HG03060 (cell line): Measurements from ENCODE around the gene INIP.
"Not testable (repeated sequence)": the region's sequence is repeated elsewhere in the genome, so short reads cannot be mapped to it uniquely, and the experiment has no call there.

Experiments used
- ATAC-seq: cut with Tn5 transposase; IDR thresholded peaks from one replicate; pipeline ENCODE4 v1.9.1; 2021; ENCODE audit warnings: low read depth, moderate number of reproducible peaks; ENCODE audit not compliant: unreplicated experiment

INIP gene

DNA sequence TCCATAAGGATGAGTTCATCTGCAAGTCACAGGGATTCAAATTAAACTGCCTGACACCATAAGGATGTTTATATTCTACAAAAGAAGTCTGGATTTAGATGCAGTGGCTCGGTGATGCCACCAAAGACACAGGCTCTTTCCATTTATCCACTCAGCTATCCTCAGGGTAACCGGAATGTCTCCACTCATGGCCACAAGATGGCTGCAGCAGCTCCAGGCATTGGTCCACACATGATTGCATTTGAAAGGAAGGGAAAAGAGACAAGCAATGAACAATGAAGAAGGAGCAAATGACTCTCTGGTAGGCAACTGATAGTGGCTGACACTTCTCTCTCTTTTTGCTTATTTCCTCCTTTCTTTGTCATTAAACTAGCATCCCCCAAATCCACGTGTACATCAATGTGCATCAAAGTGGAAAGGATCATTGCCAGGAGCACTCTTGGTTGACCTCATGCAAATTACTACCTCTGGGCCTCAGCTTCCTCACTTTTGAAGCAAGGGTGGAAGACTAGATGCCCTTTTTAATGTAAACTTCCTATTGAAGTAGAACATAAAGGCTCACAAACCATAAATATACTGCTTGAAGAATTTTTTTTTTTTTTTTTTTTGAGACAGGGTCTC, 25.4 kb upstream of the INIP start:
- no peak for ATAC-seq

GRCh38 chr9:112734892-112735291, 17.0 kb upstream of the INIP start:
- no peak for ATAC-seq

DNA sequence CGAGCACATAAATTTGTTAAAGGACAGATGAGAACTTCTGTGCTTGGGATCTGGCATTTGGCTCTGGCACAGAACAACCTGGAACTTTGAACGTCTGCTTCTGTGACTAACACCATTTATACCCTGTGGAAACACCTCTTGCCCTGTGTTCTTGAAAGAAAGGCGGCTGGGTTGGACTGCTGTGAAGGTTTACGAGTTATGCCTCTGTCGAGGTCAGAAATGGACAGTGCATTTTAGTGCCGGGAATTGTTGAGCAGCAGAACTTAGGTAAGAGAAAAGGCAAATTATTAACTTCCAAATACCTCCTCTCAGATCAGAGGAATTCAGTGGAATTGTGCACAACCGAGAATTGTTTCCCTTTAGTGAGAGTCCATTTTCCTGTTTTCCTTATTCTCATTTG, 14.1 kb upstream of the INIP start:
- no peak for ATAC-seq

DNA sequence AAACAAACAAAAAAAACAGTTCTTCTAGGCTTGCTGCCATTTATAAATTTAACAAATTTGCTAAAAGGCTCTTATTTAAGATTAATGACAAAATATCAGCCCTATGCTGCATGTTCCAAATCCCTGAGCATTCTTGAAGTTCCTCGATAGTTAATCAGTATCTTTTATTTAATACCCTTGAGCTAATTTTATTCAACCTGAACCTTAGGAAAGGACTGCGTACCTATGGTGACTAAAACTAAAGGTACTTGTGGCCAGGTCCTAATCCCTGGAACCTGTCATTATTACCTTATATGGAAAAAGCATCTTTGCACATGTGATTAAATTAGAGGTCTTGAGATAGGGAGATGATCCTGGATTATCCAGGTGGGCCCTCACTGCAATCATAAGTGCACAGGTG, 10.5 kb upstream of the INIP start:
- no peak for ATAC-seq

DNA sequence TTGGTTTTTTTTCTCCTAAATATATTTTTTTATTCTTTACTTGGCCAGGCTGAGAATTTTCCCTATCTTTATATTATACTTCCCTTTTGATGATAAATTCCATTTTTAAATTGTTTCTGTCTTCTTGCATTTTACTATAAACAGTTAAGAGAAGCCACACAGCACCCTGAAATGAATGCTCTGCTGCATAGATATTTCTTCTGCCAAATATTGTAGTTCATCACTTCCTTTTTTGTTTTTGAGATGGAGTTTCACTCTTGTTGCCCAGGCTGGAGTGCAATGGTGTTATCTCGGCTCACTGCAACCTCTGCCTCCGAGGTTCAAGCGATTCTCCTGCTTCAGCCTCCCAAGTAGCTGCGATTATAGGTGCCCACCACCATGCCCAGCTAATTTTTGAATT, 8.5 kb upstream of the INIP start:
- no peak for ATAC-seq

GRCh38 chr9:112725961-112726360, 8.0 kb upstream of the INIP start:
- no peak for ATAC-seq

DNA sequence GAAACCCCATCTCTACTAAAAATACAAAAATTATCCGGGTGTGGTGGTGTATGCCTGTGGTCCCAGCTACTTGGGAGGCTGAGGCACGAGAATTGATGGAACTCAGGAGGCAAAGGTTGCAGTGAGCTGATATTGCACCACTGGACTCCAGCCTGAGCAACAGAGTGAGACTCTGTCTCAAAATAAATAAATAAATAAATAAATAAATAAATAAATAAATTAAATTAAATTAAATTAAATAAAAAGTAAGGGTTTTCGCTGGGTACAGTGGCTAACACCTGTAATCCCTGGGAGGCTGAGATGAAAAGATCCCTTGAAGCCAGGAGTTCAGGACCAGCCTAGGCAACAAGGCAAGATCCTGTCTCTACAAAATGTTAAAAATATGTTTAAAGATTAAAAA, 4.8 kb upstream of the INIP start:
- not testable (repeated sequence) for ATAC-seq

- no peak for ATAC-seq
Measured at GRCh38 chr9:112720113-112720780, 2.3 kb upstream of the INIP start.

- ATAC-seq = no peak
Measured at GRCh38 chr9:112719696-112720095, 1.8 kb upstream of the INIP start.

- ATAC-seq = no peak
Measured at GRCh38 chr9:112719241-112719691, 1.3 kb upstream of the INIP start.

- ATAC-seq = no peak
Measured at GRCh38 chr9:112712678-112713077, 5.2 kb downstream of the INIP start.

DNA sequence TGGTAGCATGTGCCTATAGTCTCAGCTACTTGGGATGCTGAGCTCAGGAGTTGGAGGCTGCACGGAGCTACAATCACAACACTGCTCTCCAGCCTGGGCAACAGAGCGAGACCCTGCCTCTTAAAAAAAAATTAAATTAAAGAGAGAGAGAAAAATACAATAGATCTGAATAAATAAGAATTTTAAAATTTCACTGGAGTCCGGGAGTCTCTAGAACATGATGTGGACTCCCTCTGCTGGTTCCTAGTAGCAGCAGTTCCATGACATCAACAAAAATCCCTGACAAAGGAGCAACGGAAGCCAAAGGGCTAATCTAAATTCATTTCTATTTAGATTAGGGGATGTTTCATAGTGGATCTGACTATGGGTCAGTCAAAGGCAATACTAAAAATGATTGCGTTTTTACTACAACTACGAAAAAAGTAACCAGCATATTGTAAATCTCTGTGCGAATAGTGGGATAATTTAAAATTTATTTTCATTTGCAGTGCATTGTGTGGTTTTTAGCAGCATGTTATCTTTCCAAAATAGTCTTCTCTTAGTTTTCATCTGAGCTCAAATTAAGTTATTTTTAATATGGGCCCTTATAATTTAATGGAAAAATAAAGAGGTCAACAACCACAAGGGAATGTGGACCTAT, 6.7 kb downstream of the INIP start:
- ATAC-seq = no peak

DNA sequence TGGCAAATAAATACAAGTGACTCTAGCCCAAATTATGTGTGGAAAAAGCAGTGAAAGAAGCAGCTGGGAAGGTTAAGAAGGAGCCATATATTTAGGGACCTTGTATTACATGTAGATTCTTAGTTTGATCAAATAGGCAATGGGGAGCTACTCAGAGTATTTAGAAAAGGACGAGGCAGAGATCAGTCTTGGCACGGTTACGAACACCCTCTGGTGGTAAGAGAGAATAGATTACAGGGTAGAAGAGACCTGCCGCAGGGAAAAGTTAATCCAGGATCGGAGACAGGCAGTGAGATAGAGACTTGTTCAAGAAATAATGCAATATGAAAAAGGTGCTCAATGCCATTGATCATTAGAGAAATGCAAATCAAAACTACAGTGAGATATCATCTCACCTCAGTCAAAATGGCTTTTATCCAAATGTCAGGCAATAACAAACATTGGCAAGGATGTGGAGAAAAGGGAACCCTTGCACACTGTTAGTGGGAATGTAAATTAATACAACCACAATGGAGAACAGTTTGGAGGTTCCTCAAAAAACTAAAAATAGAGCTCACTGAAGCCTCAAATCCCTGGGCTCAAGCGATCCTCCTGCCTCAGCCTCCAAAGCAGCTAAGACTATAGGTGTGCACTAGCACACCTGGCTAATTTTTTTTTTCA, 12.0 kb downstream of the INIP start:
- no peak for ATAC-seq

- ATAC-seq = no peak
Measured at GRCh38 chr9:112703304-112703703, 14.6 kb downstream of the INIP start.

- ATAC-seq = no peak
Measured at GRCh38 chr9:112700085-112700484, 17.8 kb downstream of the INIP start.

DNA sequence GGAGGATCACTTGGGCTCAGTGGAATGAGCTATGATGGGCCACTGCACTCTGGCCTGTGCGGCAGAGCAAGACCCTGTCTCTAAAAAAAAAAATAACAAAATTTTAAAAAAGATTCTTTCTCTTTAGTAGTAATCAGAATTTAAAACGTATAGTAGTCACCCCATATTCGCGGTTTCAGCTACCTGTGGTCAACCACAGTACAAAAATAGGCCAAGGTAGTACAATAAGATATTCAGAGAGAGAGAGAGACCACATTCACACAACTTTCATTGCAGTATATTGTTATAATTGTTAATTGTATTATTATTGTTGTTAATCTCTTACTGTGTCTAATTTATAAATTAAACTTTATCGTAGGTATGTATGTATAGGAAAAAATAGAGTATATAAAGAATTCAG, 18.7 kb downstream of the INIP start:
- ATAC-seq = peak; percentile 81

GRCh38 chr9:112696461-112696860, 21.5 kb downstream of the INIP start:
- no peak for ATAC-seq

- ATAC-seq = no peak
Measured at GRCh38 chr9:112694706-112695555, 23.0 kb downstream of the INIP start.

- no peak for ATAC-seq
Measured at GRCh38 chr9:112689161-112689740, 28.7 kb downstream of the INIP start.

DNA sequence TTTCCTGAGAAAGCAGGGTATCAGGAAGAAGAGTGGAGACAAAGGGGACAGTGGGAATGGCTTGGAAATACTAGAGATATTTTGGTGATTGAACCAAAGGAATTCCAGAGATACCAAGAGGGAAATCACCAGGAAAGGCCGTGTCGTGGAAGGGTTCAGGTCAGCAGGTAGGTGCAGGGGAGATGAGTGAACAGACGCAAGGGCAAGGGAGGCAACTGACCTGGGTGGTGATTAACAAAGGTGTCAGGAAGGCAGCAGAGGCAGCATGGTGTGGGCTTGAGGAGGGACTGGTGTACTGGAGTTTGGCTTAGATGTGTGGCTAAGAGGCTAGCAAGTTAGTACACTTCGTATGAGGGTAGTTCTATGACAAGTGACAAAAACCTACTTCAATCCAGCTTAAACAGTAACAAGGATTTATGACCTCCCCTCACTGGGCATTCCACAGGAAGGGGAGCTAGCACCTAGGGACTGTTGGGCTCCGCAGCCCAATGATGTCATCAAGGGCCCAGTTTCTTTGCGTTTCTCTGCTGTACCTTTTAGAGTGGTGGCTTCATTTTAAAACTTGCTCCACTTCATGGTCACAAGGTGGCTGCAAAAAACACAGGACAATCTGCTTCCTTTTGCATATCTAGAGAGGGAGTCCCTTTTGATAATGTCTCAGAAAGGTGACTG, 37.0 kb downstream of the INIP start:
- ATAC-seq = no peak
